Hepatocyte (in vitro differentiated cells): ENCODE measurements around the gene ALG1L2. TPM values are rescaled to one million over a fixed set of nuclear protein-coding genes. Genes with fewer than 3 reads are reported as not detected.
"Not testable (repeated sequence)": the region's sequence is repeated elsewhere in the genome, so short reads cannot be mapped to it uniquely, and the experiment has no call there.

ENCODE experiments used
- DNase-seq: peaks from one replicate; pipeline ENCODE4 v3.0.0-alpha.2; 2016; ENCODE audit warnings: low spot score
- H2AFZ ChIP-seq: fragments of 200-600 bp; sonication (generic); 2 replicates; pipeline ENCODE4 v1.6.0; 2016; ENCODE audit warnings: antibody characterized with exemption, mild to moderate bottlenecking
- H3K27ac ChIP-seq: fragments of 200-600 bp; sonication (generic); 2 replicates; pipeline ENCODE4 v1.5.1; 2016; ENCODE audit warnings: mild to moderate bottlenecking
- H3K27me3 ChIP-seq: fragments of 200-600 bp; sonication (generic); 2 replicates; pipeline ENCODE4 v1.6.1; 2016
- H3K36me3 ChIP-seq: fragments of 200-600 bp; sonication (generic); replicated peaks from 2 replicates; pipeline ENCODE4 v1.5.1; 2016; ENCODE audit warnings: low read depth; ENCODE audit not compliant: insufficient read depth
- H3K4me1 ChIP-seq: fragments of 200-600 bp; sonication (generic); 2 replicates; pipeline ENCODE4 v1.5.1; 2016; ENCODE audit warnings: mild to moderate bottlenecking, moderate library complexity; ENCODE audit not compliant: insufficient read depth
- H3K4me2 ChIP-seq: fragments of 200-600 bp; sonication (generic); 2 replicates; pipeline ENCODE4 v1.6.0; 2016
- H3K4me3 ChIP-seq: fragments of 200-600 bp; sonication (generic); 2 replicates; pipeline ENCODE4 v1.5.1; 2016; ENCODE audit warnings: mild to moderate bottlenecking
- H3K79me2 ChIP-seq: fragments of 200-600 bp; sonication (generic); 2 replicates; pipeline ENCODE4 v1.6.0; 2017; ENCODE audit warnings: mild to moderate bottlenecking
- H3K9me2 ChIP-seq: fragments of 200-600 bp; sonication (generic); replicated peaks from 2 replicates; pipeline ENCODE4 v1.6.0; 2017; ENCODE audit warnings: mild to moderate bottlenecking; ENCODE audit not compliant: insufficient read depth
- H3K9me3 ChIP-seq: fragments of 200-600 bp; sonication (generic); 2 replicates; pipeline ENCODE4 v1.5.1; 2016; ENCODE audit warnings: low read depth, mild to moderate bottlenecking
- H4K20me1 ChIP-seq: fragments of 200-600 bp; sonication (generic); 2 replicates; pipeline ENCODE4 v1.6.0; 2016; ENCODE audit warnings: mild to moderate bottlenecking; ENCODE audit not compliant: insufficient read depth, poor library complexity, severe bottlenecking
- WGBS: methylation state at CpG from one replicate; pipeline ENCODE4 v1.1.6; 2016; ENCODE audit warnings: low lambda C conversion rate; ENCODE audit errors: missing lambda C conversion rate; 5-methylcytosine and 5-hydroxymethylcytosine counted together
- polyA plus RNA-seq: library from polyadenylated mRNA; unstranded; fragments of >200 nt; fragmentation: Nextera tagmentation; extraction: Ambion mirVana; gene quantifications from 2 replicates; pipeline ENCODE4 v1.2.1, GENCODE V29; 2016
- total RNA-seq: library from RNA; depleted of rRNA; stranded (reverse); fragments of >200 nt; gene quantifications from 2 replicates; pipeline ENCODE4 v1.2.3, GENCODE V29; 2014

Gene ALG1L2
- total and polyA plus RNA-seq, 2 experiments from 2014 or later = 1.7 TPM; not detected in 1

DNA sequence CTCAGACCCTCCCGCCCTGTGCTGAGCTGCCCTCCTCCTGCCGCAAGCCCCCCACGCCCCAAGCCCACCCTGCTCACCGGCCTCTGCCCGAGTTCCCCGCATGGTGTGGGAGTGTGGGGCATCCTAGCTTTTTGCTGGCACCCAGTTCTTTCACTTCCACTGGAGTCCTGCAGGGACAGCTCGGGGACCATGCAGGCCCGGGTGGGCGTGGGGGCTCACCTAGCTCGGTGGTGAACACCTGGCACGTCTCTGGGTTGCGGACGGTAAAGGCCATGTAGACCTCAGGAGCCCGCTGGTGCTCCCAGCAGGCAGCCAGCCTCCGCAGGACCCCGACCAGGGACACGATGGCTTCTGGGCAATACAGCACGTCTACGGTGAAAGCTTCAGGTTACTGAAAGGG is 20.9 kb downstream of the ALG1L2 start:
- H3K4me1 ChIP-seq, H3K9me2 ChIP-seq, H2AFZ ChIP-seq, DNase-seq, H3K27me3 ChIP-seq, H3K27ac ChIP-seq, H3K79me2 ChIP-seq, H3K4me3 ChIP-seq, H4K20me1 ChIP-seq, H3K36me3 ChIP-seq, H3K4me2 ChIP-seq, H3K9me3 ChIP-seq: not testable (repeated sequence)
- WGBS = 92% methylated on average over 15 of the region's 19 CpGs

DNA sequence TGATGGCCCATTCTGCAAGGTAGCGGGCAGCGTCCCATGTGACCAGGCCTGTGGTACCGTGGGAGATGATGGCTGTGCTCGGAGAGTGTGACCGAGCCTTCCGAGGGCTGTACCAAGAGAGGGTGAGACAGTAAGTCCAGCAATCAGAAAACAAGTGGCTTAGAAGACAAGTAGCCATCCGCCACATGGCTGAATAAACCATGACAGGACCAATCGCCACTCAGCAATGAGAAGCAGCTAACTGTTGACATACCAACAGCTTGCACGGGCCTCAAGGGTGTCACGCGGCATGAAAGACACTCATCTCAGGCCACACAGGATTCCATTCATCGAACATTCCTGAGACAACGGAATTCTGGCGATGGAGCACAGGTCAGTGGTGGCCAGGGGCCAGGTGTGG is 22.6 kb downstream of the ALG1L2 start:
- WGBS = 88% methylated on average over 14 of the region's 14 CpGs
- not testable (repeated sequence) for H3K79me2 ChIP-seq, H3K27me3 ChIP-seq, H3K9me3 ChIP-seq, H3K9me2 ChIP-seq, H4K20me1 ChIP-seq, DNase-seq, H3K36me3 ChIP-seq, H3K4me1 ChIP-seq, H3K4me3 ChIP-seq, H3K4me2 ChIP-seq, H3K27ac ChIP-seq, H2AFZ ChIP-seq

DNA sequence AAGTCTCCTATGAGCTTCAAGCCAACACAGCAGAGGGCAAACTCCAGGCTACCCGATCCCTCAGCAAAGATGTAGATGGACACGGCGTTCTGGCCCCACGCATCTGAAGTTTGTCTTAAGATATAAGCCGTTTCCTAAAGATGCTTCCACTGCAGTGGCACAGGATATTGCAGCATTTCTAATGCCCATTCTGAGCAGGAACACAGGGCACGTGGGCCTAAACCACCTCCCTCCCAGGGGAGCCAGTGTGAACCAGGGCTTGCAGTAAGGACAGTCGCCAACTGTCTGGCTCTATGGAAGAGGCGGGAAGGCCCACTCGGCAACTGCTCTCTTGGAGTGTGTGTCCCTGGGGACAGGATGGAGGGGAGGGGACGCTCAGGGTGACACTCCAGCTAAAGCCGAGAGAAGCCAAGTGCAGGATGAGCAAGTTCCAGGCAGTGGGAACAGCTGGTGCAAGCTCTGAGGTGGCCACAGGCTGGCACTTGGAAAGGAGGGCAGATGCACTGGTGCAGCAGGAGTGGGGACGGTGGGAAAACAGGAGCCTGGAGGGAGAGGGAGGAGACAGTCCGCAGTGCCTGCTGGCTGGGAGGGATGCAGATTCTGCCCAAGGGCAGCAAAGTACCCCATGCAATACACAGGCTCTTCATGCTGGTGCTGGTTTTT is 25.8 kb downstream of the ALG1L2 start:
- not testable (repeated sequence) for H3K4me3 ChIP-seq, H3K36me3 ChIP-seq, H3K27me3 ChIP-seq, H3K4me2 ChIP-seq, H3K9me2 ChIP-seq, H2AFZ ChIP-seq, H3K9me3 ChIP-seq, H3K27ac ChIP-seq, H3K4me1 ChIP-seq, H4K20me1 ChIP-seq, H3K79me2 ChIP-seq, DNase-seq
- WGBS = 91% methylated on average over 13 of the region's 13 CpGs

DNA sequence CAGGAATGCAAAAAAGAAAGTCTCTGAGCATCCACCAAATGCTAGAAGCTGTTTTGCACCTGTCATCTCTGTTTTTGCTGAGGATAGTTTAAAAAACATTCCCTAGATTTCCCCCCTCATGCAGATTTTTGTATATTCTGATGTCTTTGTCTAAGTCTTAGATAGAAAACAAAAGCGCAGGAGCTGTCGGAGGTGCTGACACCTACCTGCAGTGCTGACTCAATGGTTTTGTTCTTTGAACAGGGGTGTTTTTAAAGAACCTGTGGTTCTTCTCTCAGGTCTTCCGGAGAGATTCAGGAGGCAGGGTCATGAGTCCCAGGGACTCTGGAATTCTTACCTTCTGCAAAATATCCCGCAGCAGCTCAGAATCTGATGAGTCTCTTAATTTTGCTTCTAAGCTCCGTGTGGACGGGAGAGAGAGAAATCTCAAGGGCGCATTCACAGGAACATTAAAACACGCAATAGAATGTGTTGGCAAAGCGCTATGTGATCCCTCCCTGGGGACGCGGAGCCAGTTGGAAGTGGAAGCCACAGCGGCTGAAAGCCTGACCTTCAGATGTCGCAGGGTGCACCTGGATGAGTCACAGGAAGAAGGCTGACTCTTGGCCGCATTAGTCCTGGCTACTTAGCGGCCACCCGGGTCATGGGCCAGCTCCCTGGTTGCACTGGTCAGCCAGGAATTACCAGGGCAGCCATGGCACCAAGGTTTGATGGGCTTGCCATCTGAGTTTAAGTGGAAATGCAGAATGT is 27.4 kb downstream of the ALG1L2 start:
- H3K36me3 ChIP-seq, H3K27ac ChIP-seq, H3K4me3 ChIP-seq, H3K9me3 ChIP-seq, H3K27me3 ChIP-seq, H3K4me2 ChIP-seq, H2AFZ ChIP-seq, H4K20me1 ChIP-seq, H3K4me1 ChIP-seq, H3K79me2 ChIP-seq, DNase-seq, H3K9me2 ChIP-seq: not testable (repeated sequence)
- WGBS = 92% methylated on average over 16 of the region's 16 CpGs

DNA sequence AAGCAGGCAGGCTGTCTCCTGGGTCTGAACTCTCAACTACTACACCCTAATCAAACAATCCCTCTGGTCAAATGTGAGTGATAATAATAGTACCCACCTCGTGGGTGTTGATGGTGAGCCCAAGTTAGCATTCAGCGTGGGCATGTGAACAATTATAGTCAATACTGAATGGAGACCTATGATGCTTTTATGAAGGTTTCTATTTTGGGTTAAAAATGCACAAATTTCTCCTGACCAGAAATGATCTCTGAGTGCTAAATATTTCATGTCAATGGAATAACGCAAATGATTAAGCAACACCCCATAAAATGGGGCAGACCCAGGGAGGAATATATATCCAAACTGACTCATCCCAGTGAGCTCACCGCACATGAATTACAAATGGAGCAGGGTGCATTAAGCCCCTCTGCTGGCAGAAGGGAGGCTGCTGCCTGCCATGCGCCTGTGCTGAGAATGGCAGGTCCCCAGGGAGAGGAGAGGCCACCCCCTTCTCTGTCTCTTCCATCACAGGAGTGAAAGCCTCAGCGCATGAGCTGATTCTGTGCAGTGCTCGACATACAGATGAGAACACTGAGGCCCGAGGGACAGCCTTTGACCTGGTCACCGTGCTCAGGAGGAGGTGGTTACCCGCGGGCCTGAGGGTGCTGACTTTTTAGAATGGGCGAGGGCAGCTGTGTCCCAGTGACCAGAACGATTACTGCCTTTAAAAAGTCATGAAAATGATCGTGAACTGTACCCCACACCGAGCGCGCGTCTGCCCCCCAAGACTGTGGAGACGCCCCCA is 28.9 kb downstream of the ALG1L2 start:
- not testable (repeated sequence) for H3K9me3 ChIP-seq, H4K20me1 ChIP-seq, H3K9me2 ChIP-seq, H3K4me1 ChIP-seq, H3K79me2 ChIP-seq, H3K36me3 ChIP-seq, H3K27me3 ChIP-seq
- peak overlapping the region; percentile 65 for H3K4me3 ChIP-seq
- peak; percentile 36 for DNase-seq
- peak overlapping the region; percentile 93 for H3K27ac ChIP-seq
- peak overlapping the region; percentile 45 for H2AFZ ChIP-seq
- WGBS = 7% methylated on average over 19 of the region's 19 CpGs
- H3K4me2 ChIP-seq = peak overlapping the region; percentile 90
